Large intestine (tissue), 3 donors: Measurements from ENCODE around the gene CD320. TPM values are rescaled to one million over a fixed set of nuclear protein-coding genes. Genes with fewer than 3 reads are reported as not detected.
"Not testable (repeated sequence)": the region's sequence is repeated elsewhere in the genome, so short reads cannot be mapped to it uniquely, and the experiment has no call there.

ENCODE experiments used
- DNase-seq, 2 donors: peaks; one replicate each; pipeline versions ENCODE4 v3.0.0 to v3.0.0-alpha.2; 2013
- H3K27ac ChIP-seq: one replicate; pipeline ENCODE4 v1.5.1; 2013; ENCODE audit warnings: low read length
- H3K27me3 ChIP-seq: 2 replicates; pipeline ENCODE4 v1.6.1; 2013; ENCODE audit warnings: low read length; ENCODE audit not compliant: control insufficient read depth, insufficient read depth
- H3K36me3 ChIP-seq: 2 replicates; pipeline ENCODE4 v1.6.1; 2013; ENCODE audit warnings: low read length; ENCODE audit not compliant: control insufficient read depth, insufficient read depth
- H3K4me1 ChIP-seq: one replicate; pipeline ENCODE4 v1.6.1; 2013; ENCODE audit warnings: low read length; ENCODE audit not compliant: control insufficient read depth, insufficient read depth
- H3K4me3 ChIP-seq: one replicate; pipeline ENCODE4 v1.5.1; 2013; ENCODE audit warnings: low read length
- H3K9me3 ChIP-seq: one replicate; pipeline ENCODE4 v1.6.1; 2013; ENCODE audit warnings: mild to moderate bottlenecking, low read depth, low read length, moderate library complexity; ENCODE audit not compliant: control insufficient read depth
- WGBS: methylation state at CpG from one replicate; pipeline ENCODE4 v1.1.5; 2013; ENCODE audit warnings: low lambda C conversion rate; ENCODE audit not compliant: insufficient coverage; 5-methylcytosine and 5-hydroxymethylcytosine counted together
- polyA plus RNA-seq: library from polyadenylated mRNA; unstranded; fragments of 120-200 nt; gene quantifications from one replicate; pipeline ENCODE4 v1.2.1, GENCODE V29; 2013

CD320 gene
- polyA plus RNA-seq, 1 donor = 30.3 TPM

- Histone ChIP-seq H3K4me1 (peaks cover 12% of the 10 kb centered on the region), H3K9me3 (no peaks in the 10 kb centered on the region), H3K27ac (peak overlapping the region; percentile 34), H3K36me3 (peaks cover 23% of the 10 kb centered on the region), H3K27me3 (peaks cover 5% of the 10 kb centered on the region), H3K4me3 (peak overlapping the region; percentile 83)
- no CpG with 5 or more reads among the region's 30 CpGs for WGBS
- no peak for DNase-seq
These were observed 14.0 kb upstream of the CD320 start for GRCh38 chr19:8321986-8322637.

GRCh38 chr19:8321067-8321985 lies 13.2 kb upstream of the CD320 start, which contains the start of the genes NDUFA7 and RPS28:
Gene NDUFA7 (minus strand): TSS chr19:8321375. CDS start chr19:8321358, 17 bp downstream.
Gene RPS28 (plus strand): TSS chr19:8321496. CDS start chr19:8321531, 35 bp downstream.
- DNase-seq = peak; percentile 96 to 97
- peaks cover 12% of the 10 kb centered on the region for H3K4me1 ChIP-seq
- no CpG with 5 or more reads among the region's 72 CpGs for WGBS
- H3K4me3 ChIP-seq = peak within 1 kb of the TSS; percentile 83
- H3K27me3 ChIP-seq = no peaks in the 10 kb centered on the region
- H3K9me3 ChIP-seq = no peaks in the 10 kb centered on the region
- peak within 1 kb of the TSS; percentile 83 for H3K27ac ChIP-seq
- H3K36me3 ChIP-seq = peaks cover 29% of the 10 kb centered on the region

- peak overlapping the region; percentile 83 for H3K27ac ChIP-seq
- DNase-seq = peak in 1 of 2 donors; percentile 55
- H3K4me3 ChIP-seq = peak overlapping the region; percentile 83
- peaks cover 35% of the 10 kb centered on the region for H3K36me3 ChIP-seq
- peaks cover 12% of the 10 kb centered on the region for H3K4me1 ChIP-seq
- WGBS = no CpG with 5 or more reads among the region's 16 CpGs
- H3K27me3 ChIP-seq = no peaks in the 10 kb centered on the region
- H3K9me3 ChIP-seq = no peaks in the 10 kb centered on the region
These were observed 12.5 kb upstream of the CD320 start for GRCh38 chr19:8320564-8321066.

GRCh38 chr19:8319807-8320520 lies 11.8 kb upstream of the CD320 start:
- Histone ChIP-seq H3K27ac (peak overlapping the region; percentile 83), H3K27me3 (no peaks in the 10 kb centered on the region), H3K9me3 (no peaks in the 10 kb centered on the region), H3K4me1 (peaks cover 12% of the 10 kb centered on the region), H3K4me3 (peak overlapping the region; percentile 83), H3K36me3 (peaks cover 40% of the 10 kb centered on the region)
- 83% methylated on average over 1 of the region's 19 CpGs for WGBS
- no peak for DNase-seq

- H3K4me3 ChIP-seq, H3K27me3 ChIP-seq, H3K9me3 ChIP-seq, DNase-seq, H3K27ac ChIP-seq, H3K4me1 ChIP-seq: not testable (repeated sequence)
- peaks cover 42% of the 10 kb centered on the region for H3K36me3 ChIP-seq
- WGBS = 40% methylated on average over 1 of the region's 9 CpGs
These were observed 10.7 kb upstream of the CD320 start for GRCh38 chr19:8318835-8319234.

- Histone ChIP-seq H3K27me3 (no peaks in the 10 kb centered on the region), H3K9me3 (no peaks in the 10 kb centered on the region), H3K4me1 (peaks cover 10% of the 10 kb centered on the region), H3K4me3 (no peak overlapping the region), H3K36me3 (peaks cover 47% of the 10 kb centered on the region), H3K27ac (no peak overlapping the region)
- DNase-seq = no peak
- WGBS = no CpG with 5 or more reads among the region's 14 CpGs
These were observed 8.4 kb upstream of the CD320 start for GRCh38 chr19:8316351-8317125.

GRCh38 chr19:8314981-8315640 lies 7.0 kb upstream of the CD320 start:
- not testable (repeated sequence) for H3K27me3 ChIP-seq, H3K27ac ChIP-seq, DNase-seq, H3K4me1 ChIP-seq, H3K4me3 ChIP-seq, H3K9me3 ChIP-seq
- 100% methylated on average over 1 of the region's 11 CpGs for WGBS
- H3K36me3 ChIP-seq = peaks cover 58% of the 10 kb centered on the region

GRCh38 chr19:8311461-8312260 lies 3.5 kb upstream of the CD320 start:
- Histone ChIP-seq H3K36me3 (peaks cover 63% of the 10 kb centered on the region), H3K27ac (no peak overlapping the region), H3K9me3 (no peaks in the 10 kb centered on the region), H3K4me1 (peaks cover 17% of the 10 kb centered on the region), H3K27me3 (no peaks in the 10 kb centered on the region), H3K4me3 (no peak overlapping the region)
- DNase-seq = no peak
- WGBS = no CpG with 5 or more reads among the region's 16 CpGs
